ENCODE results near the gene RPS6KA4.

RPS6KA4 gene

DNA sequence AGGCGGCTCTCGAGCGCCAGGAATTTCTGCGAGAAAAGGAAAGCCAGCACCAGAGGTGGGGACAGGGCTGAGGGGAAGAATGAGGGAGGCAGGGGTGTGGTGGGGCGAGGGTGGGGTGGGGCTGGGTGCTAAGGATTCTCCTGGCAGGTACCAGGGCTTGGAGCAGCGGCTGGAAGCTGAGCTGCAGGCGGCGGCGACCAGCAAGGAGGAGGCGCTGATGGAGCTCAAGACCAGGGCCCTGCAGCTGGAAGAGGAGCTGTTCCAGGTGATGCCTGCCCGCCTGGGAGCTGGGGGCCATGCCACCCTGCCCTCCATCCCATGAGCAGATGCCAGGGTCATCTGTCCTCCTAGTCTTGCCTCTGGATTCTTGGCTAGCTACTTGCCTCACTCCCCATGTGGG is 9.6 kb upstream of the RPS6KA4 start:
- DNase-seq: no peak

DNA sequence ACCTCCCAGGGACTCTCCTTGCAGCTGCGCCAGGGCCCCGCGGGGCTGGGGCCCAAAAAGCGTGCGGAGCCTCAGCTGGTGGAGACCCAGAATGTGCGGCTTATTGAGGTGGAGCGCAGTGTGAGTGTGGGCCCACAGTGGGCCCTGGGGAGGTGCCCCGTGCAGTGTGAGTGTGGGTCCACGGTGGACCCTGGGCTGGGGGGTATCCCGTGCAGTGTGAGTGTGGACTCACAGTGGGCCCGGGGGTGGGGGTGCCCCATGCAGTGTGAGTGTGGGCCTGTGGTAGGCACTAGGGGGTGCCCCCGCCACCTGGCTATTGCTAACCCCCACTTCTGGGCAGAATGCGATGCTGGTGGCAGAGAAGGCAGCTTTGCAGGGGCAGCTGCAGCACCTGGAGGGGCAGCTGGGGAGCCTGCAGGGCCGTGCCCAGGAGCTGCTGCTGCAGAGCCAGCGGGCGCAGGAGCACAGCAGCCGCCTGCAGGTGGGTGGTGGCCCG is 7.8 kb upstream of the RPS6KA4 start:
- DNase-seq: no peak

DNA sequence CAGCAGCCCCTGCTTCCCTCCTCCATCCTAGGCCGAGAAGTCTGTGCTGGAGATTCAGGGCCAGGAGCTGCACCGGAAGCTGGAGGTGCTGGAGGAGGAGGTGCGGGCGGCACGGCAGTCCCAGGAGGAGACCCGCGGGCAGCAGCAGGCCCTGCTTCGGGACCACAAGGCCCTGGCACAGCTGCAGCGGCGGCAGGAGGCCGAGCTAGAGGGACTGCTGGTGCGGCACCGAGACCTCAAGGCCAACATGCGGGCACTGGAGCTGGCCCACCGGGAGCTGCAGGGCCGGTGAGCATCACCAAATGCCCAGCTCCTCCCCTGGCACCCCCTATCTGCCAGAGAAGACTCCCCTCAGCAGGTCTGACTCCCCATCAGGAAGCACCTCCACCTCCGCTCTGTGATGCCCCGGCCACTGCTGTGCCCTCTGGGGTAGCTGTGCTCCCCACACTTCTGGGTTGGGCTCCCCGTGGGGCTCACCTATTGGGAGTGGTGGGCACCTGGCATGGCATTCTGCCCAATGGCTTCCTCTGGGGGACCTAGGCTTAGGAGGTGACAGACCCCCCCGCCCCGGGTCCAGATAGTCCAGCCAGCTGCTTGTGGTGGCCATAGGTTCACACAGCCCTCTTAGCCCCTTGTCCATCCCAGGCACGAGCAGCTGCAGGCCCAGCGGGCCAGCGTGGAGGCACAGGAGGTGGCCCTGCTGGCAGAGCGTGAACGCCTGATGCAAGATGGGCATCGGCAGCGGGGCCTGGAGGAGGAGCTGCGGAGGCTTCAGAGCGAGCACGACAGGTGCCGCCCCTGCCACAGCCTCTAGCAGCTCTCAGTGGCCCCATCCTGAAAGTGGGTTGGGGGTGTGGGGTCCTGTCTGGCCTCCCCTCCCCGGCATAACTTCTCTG is 6.6 kb upstream of the RPS6KA4 start:
- DNase-seq: no peak

DNA sequence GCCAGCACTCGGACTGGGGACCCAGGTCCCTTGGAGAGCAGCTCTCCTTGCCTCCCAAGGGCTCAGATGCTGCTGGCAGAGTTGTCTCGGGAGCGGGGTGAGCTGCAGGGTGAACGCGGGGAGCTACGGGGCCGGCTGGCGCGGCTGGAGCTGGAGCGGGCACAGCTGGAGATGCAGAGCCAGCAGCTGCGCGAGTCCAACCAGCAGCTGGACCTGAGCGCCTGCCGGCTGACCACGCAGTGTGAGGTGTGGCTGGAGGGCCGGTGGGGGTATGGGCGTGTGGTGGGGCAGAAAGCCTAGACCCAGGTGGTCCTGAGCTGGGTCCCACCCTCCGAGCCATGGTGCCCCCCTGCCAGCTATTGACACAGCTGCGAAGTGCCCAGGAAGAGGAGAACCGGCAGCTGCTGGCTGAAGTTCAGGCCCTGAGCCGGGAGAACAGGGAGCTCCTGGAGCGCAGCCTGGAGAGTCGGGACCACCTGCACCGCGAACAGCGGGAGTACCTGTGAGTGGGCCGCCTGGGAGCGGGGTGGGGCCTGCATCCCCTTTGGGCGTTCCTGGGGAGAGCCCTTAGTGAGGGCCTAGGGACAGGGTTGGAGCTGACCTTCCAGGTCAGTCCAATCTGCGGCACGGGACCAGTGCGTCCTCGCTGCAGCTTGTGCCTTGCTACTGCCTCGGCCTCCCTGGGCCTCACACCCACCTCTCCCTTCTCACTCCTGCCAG is 5.8 kb upstream of the RPS6KA4 start:
- no peak for DNase-seq

DNA sequence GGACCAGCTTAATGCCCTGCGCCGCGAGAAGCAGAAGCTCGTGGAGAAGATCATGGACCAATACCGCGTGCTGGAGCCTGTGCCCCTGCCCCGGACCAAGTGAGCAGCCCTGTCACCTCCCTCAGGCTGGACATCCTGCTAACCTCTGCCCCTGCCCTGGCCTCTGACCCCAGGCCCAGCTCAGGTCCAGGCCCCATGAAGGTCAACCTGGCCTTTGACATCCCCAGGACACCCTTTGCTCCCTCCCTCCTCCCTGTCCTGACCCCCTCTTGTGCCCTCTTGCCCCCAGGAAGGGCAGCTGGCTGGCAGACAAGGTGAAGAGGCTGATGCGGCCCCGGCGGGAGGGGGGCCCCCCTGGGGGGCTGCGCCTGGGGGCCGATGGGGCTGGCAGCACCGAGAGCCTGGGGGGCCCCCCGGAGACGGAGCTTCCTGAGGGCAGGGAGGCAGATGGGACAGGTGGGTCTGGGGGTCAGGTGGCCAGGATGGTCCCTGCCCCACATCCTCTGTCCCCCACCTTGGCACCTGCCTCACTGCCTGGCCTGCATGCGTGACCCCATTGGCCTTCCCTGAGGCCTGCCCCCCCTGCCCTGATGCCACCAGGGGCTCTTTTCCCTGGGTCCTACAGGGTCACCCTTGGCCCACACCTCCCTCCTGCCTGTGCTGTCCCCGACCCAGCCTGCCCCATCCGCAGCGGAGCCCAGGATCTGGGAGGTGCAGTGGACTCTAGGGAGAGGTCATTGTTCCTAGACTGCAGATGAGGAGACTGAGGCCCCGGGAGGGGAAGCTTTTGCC is 5.1 kb upstream of the RPS6KA4 start:
- DNase-seq: no peak

DNA sequence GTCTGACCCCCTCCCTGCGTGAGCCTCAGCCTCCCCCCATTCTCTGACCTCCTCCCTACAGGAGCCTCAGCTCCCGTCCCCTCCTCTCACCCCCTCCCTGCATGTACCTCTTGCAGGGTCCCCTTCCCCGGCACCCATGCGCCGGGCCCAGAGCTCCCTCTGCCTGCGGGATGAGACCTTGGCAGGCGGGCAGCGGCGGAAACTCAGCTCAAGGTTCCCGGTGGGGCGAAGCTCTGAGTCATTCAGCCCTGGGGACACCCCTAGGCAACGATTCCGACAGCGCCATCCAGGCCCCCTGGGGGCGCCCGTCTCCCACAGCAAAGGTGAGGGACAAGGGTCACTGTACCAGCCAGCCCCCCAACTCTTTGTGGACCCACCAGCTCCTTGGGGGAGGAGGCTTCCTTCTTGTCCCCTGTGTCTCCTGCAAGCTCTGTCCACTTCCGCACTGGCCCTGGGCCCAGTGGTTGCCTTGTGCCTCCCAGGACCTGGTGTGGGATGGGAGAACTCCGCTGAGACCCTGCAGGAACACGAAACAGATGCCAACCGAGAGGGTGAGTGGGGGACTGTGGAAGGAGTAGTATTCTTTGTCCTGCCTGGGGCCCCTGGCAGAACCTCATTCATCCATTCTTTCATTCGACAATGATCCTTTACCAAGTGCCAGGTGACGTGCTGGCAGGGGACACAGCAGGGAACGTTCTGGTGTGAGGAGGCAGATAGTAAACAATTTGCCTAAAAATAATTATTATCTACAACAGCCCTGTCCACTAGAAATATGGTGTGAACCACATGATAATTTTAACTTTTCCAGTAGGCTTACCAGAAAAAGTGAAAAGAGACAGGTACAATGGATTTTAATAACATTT is 3.7 kb upstream of the RPS6KA4 start:
- no peak for DNase-seq

DNA sequence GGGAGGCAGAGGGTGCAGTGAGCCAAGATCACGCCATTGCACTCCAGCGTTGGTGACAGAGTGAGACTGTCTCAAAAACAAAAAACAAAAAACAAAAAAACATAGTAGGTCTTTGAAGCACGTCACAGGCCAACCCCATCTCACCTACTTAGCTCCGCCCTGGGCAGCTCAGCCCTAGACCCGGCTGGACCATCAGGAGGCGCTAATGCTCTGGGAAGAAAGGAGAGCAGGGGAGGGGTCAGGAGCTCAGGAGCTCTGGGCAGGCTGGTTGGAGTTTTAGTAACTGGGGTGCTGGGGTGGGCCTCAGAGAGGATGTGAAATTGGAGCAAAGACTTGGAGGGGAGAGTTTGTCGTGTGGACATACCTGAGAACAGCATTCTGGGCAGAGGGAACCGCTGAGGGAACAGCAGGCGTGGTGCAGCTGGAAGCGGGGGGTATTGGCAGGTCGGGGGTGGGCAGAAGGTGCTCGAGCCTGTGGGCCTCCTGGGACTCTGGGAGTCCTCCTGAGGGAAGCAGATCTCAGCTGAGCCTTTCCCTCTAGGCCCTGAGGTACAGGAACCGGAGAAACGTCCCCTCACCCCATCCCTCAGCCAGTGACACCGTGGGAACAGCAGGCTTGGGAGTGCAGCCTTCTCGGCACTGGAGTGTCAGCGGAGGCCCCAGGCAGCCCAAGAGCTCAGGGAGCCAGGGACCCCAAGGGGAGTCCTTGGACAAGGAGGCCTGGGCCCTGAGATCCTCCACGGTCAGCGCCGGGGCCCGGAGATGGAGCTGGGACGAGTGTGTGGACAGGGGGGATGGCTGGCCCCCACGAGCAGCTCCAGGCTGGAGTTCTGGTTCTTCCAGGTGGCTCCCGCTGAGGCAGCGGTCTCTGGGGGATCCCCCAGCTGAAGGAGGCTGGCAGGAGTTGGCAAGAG is 2.2 kb upstream of the RPS6KA4 start:
- DNase-seq: no peak

DNA sequence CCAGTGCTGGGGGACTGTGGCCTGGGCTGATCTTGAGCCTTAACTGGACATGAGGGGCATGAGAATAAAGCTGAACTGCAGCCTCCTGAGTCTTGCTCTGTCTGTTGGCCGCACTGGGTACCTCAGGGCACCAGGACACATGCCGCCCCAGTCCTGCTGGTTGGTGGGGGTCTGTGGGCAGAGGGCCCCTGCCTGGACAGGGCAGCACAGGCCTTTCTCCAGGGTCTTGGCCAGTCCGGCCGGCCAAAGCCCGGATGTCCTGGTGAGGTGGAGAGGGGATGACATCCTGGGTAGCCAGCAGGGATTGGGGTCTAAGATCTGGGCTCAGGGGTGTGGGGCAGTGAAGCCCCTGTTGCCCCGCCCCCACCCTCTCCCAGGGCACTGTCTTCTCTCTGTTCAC is 1.5 kb upstream of the RPS6KA4 start:
- DNase-seq: no peak

DNA sequence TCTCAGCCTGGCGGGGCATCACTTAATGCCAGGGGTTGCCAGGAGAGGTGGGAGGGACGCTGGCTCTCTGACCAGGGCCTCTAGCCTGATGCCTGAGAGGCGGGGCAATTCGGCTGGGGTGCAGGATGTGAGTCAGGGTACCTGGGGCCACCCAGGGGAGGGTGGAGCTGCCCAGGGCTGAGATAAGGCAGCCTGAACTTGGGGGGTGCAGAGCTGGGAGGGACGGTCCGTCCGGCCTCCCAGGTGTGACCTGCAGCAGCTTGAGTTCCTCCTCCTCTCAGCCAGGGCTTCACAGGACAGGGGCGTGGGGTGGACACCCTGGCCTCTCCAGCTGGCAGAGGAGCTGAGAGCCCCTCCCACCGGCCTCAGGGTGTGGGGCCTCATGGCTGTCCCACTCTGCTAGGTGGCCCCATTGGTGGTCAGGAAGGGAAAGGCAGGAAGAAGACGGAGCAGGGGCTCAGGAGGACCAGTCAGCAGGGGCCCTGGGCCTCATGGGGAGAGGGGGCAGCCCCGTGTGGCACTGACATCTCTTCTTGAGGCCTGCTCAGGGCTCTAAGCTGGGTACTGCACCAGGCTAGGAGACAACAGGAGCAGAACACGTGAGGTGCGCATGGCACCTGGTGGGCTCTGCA is 942 bp upstream of the RPS6KA4 start:
- DNase-seq: no peak

DNA sequence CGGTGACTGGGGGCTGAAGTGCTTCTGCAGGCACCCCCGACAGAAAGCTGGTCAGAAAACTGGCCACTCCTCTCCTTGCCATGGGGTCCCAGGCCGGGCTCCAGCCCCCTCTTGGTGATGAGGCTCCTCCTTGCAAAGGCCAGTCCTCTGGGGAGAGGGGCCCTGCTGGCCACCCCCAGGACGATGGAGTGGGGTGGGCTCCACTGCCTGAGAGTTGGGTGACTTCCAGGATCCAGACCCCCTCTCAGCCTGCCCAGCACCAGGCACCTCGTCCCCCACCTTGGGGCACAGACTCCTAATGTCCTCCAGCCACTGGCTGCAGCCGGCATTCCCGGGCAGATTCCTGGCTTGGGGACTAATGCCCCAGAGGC is 441 bp upstream of the RPS6KA4 start:
- no peak for DNase-seq

DNA sequence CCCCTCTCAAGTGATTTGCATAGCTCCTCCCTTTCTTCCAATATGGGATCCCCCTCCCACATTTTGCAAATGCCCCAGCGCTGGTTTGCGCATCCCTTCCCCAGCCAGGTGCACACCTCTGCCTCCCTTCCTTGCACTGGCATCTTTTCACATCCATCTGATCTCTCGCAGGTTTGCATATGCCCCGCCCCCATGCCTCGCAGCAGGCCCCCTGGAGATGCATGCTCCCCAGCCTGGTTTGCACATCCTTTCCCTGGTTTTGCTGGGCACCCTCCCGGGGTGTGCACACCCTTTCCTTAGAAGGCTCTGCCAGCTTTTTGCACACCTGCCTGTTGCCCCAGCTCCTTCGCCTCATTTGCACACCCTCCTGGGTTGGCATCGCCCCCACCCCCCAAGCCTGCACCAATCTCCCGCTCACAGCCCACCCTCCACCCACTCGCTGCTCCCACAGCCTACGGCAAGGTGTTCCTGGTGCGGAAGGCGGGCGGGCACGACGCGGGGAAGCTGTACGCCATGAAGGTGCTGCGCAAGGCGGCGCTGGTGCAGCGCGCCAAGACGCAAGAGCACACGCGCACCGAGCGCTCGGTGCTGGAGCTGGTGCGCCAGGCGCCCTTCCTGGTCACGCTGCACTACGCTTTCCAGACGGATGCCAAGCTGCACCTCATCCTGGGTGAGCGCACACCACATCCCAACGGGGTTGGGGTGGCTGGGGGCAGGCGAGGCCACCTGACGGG is 917 bp downstream of the RPS6KA4 start:
- no peak for DNase-seq

DNA sequence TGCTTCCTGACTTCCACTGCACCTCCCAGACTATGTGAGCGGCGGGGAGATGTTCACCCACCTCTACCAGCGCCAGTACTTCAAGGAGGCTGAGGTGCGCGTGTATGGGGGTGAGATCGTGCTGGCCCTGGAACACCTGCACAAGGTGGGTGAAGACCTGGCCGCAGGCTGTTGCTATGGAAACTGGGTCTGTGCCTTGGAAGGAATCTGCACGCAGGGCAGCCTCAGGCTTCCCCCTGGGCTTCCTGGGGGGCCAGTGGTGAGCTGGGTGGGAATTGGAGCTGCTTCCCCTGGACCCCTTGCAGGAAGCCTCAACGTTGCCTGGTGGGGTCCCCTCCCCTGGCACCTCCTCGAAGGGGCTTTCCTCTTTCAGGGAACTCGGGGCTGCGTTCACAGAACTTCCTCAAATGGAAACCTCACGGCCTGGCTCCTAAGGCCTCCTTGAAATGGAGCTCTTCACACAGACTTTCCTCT is 1.5 kb downstream of the RPS6KA4 start:
- no peak for DNase-seq

DNA sequence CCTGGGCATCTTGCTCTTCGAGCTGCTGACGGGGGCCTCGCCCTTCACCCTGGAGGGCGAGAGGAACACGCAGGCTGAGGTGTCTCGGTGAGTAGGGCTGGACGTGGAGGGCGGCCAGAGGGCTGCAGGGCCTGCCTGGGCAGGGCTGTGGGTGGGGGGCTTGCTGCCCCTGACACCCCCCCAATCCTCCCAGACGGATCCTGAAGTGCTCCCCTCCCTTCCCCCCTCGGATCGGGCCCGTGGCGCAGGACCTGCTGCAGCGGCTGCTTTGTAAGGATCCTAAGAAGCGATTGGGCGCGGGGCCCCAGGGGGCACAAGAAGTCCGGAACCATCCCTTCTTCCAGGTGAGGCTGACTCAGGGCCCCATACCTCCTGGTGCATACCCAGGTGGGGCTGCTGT is 2.7 kb downstream of the RPS6KA4 start:
- no peak for DNase-seq

DNA sequence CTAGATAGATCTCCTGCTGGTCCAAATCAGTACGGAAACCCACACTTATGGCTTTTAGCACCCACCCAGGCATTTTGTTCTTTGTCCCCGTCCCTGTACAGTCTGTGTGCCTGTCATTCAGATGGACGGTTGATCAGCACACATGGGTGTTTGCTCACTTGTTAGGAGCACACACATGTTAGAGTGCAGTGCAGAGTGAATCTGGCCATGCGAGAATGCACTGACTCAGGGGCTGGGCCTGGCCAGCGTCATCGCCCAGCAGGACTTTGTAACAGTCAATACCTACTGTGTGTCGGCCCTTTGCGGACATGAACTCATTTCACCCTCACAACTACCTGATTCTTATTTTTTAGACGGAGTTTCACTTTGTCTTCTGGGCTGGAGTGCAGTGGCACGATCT is 3.4 kb downstream of the RPS6KA4 start:
- DNase-seq: no peak

DNA sequence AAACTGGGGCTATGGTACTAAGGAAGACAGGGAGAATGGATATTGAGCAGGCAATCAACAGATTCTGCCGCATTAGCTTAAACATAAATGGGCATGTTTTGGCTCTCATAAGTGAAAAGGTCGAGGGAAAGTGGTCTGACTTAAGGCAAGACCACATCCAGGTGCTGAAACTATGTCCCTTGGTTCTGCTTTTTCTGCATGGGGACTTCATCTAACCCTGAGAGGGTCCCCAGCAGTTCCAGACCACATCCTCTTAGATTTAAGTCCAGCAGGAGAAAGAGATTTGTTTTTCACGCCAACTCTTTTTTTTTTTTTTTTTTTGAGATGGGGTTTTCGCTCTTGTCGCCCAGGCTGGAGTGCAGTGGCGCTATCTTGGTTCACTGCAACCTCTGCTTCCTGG is 5.5 kb downstream of the RPS6KA4 start:
- DNase-seq: no peak

DNA sequence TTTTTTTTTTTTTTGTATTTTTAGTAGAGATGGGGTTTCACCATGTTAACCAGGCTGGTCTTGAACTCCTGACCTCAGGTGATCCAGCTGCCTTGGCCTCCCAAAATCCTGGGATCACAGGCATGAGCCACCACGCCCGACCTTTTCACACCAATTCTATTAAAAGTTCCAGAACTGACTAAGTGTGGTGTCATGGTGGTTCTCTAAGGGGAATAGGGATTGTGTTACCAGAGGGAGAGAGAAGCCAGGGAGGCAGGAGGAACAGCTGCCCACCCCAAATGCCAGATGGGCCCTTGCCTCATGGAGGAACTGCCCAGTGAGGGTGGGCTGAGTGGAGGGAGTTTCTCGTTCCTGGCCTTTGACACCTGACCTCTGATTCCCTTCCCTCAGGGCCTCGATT is 5.9 kb downstream of the RPS6KA4 start:
- no peak for DNase-seq

DNA sequence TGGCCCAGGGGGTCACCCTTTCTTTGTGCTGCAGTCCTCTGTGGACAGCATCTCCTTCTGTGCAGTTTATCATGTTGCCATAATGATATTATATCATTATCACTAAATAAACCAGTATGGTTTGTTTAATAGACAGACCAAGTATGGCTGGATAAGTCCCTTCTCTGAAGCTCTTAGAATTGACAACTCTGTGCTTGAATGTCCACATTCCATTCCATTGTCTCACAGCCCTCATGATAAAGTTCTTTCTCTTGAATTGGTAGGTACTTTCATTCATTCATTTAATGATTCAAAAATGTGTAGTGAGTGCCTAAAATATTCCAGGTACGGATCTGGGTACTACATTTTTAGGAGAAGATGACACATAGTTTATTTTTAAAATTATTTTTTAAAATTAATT is 7.8 kb downstream of the RPS6KA4 start:
- no peak for DNase-seq

DNA sequence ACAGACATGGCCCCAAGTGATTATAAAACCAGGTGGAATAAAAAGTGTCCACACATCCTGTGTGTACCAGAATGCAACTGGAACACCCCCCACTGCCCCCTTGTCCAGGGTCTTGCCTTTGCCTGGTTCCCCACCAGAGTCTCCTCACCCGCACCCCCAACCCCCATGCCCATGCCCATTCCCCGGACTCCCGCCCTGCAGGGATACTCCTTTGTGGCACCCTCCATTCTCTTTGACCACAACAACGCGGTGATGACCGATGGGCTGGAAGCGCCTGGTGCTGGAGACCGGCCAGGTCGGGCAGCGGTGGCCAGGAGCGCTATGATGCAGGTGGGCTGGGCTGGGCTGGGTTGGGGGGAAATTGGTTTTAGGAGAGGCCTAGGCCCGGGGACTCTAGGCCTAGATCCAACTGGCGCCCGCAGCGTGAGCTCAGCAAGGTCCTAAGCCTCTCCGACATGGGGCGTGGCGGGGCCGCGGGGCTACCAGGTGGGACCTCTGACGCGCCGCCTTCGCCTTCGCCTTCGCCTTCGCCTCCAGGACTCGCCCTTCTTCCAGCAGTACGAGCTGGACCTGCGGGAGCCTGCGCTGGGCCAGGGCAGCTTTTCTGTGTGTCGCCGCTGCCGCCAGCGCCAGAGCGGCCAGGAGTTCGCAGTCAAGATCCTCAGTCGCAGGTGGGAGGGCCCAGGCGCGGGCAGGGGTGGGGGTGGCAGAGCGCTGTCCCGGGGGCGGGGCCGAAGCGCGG is 9.1 kb downstream of the RPS6KA4 start:
- DNase-seq: no peak

DNA sequence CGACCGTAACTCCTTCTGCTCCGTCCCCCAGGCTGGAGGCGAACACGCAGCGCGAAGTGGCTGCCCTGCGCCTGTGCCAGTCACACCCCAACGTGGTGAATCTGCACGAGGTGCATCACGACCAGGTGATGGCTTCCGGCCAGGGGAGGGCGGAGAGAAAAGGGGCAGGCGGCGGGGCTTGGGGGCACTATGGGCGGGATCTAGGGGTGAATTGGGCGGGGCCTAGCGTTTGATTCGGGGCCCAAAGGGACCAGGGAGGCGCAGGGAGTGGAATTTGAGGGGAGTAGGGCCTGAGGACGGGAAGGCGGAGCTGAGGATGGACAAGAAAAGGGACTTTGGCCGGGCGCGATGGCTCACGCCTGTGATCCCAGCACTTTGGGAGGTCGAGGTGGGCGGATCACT is 9.7 kb downstream of the RPS6KA4 start:
- DNase-seq: no peak
